HepG2 (cell line): ENCODE results near the gene C20orf96. TPM values are rescaled to one million over a fixed set of nuclear protein-coding genes. Genes with fewer than 3 reads are reported as not detected.

Experiments
- ATAC-seq: fragments of 200-7000 bp; cut with Tn5 transposase; 3 replicates; pipeline ENCODE4 v1.9.1; 2020; ENCODE audit warnings: mild to moderate bottlenecking, moderate library complexity
- BruUV-seq: library from RNA; stranded (reverse); fragments of 400-500 nt; replicated peaks from 2 replicates; lab custom pipeline; 2021; lab: Mats Ljungman, UMichigan
- CTCF ChIA-PET: fragments of 300-600 bp; formaldehyde crosslinking; extraction: SDS; loops from one replicate; lab custom pipeline; 2021; ENCODE audit warnings: low total read pairs, inconsistent platforms, low intra/inter-chr PET ratio; lab: Yijun Ruan, JAX
- POLR2A ChIA-PET: fragments of 350-600 bp; sonication (Branson Sonifier 250); formaldehyde crosslinking; loops from one replicate; lab custom pipeline; 2020; ENCODE audit warnings: antibody characterized with exemption, inconsistent platforms; lab: Yijun Ruan, JAX
- DNase-seq: peaks from one replicate; pipeline ENCODE4 v3.0.0-alpha.2; 2015; ENCODE audit warnings: low spot score
- FAIRE-seq: peaks from 3 replicates; lab custom pipeline; 2011; peaks lifted over from hg19 to GRCh38; lab: Jason Lieb, UNC
- H2AFZ ChIP-seq: one replicate; pipeline ENCODE4 v1.6.1; 2011; ENCODE audit warnings: low read length, inconsistent platforms
- H3K27ac ChIP-seq: fragments of 300-600 bp; 3 replicates; pipeline ENCODE4 v1.8.0; 2011; ENCODE audit warnings: mixed run types, mild to moderate bottlenecking, mixed read lengths, low read length, inconsistent platforms; ENCODE audit not compliant: insufficient read depth; ENCODE audit errors: extremely low read length
- H3K27me3 ChIP-seq, 2 experiments: fragments of 200-600 bp in 1 of 2; 2 replicates in 1 of 2; 3 replicates in 1 of 2; pipeline versions ENCODE4 v1.6.0 to v1.8.0; 2011; ENCODE audit warnings: low read length in 2 of 2, mild to moderate bottlenecking in 2 of 2, moderate library complexity in 2 of 2, inconsistent platforms in 1 of 2; ENCODE audit not compliant: insufficient read depth in 2 of 2, control insufficient read depth in 1 of 2
- H3K36me3 ChIP-seq, 2 experiments: fragments of 200-600 bp in 1 of 2; replicated peaks in 1 of 2; 2 replicates in 1 of 2; 3 replicates in 1 of 2; pipeline versions ENCODE4 v1.5.1 to v1.8.0; 2011; ENCODE audit warnings: low read length in 2 of 2, inconsistent platforms in 1 of 2; ENCODE audit not compliant: insufficient read depth in 2 of 2, control insufficient read depth in 1 of 2
- H3K4me1 ChIP-seq: 2 replicates; pipeline ENCODE4 v1.5.1; 2012; ENCODE audit warnings: low read length, inconsistent platforms; ENCODE audit not compliant: insufficient read depth
- H3K4me2 ChIP-seq: 2 replicates; pipeline ENCODE4 v1.6.0; 2011; ENCODE audit warnings: low read depth, low read length, inconsistent platforms
- H3K4me3 ChIP-seq, 3 experiments: fragments of 200-600 bp in 1 of 3; sonication (generic), shearing (Covaris generic) in 1 of 3; replicated peaks in 1 of 3; 2 replicates each; pipeline ENCODE4 v1.5.1; 2011 to 2016; ENCODE audit warnings: low read length in 3 of 3, inconsistent platforms in 2 of 3, low read depth in 2 of 3, mild to moderate bottlenecking in 2 of 3, control low read depth in 1 of 3, mixed read lengths in 1 of 3; ENCODE audit not compliant: insufficient read depth in 1 of 3
- H3K79me2 ChIP-seq: one replicate; pipeline ENCODE4 v1.6.1; 2011; ENCODE audit warnings: low read length, inconsistent platforms; ENCODE audit not compliant: insufficient read depth
- H3K9ac ChIP-seq: 2 replicates; pipeline ENCODE4 v1.6.0; 2011; ENCODE audit warnings: mild to moderate bottlenecking, low read depth, low read length, inconsistent platforms; ENCODE audit not compliant: insufficient read depth
- H3K9me3 ChIP-seq: 2 replicates; pipeline ENCODE4 v1.5.1; 2012; ENCODE audit warnings: mild to moderate bottlenecking, low read length
- H4K20me1 ChIP-seq: 2 replicates; pipeline ENCODE4 v1.6.0; 2011; ENCODE audit warnings: inconsistent platforms, mild to moderate bottlenecking, low read length, moderate library complexity; ENCODE audit not compliant: insufficient read depth
- AHR ChIP-seq: IDR thresholded peaks from 2 replicates; pipeline ENCODE4 v1.6.1; 2018; ENCODE audit warnings: missing genetic modification reagents, missing compliant biosample characterization
- CBX5 ChIP-seq: sonication (generic); formaldehyde crosslinking; IDR thresholded peaks from 2 replicates; pipeline ENCODE4 v1.4.0; 2020; ENCODE audit warnings: missing genetic modification reagents, borderline replicate concordance
- CHD4 ChIP-seq: fragments of 200-600 bp; sonication (generic); IDR thresholded peaks from 2 replicates; pipeline ENCODE4 v1.7.0; 2017; ENCODE audit warnings: mild to moderate bottlenecking, low read length, borderline replicate concordance
- POLR2AphosphoS2 ChIP-seq: IDR thresholded peaks from 2 replicates; pipeline ENCODE4 v1.6.1; 2011; ENCODE audit warnings: low read depth, low read length, improper control_type of control experiment
- POLR2AphosphoS5 ChIP-seq: IDR thresholded peaks from 2 replicates; pipeline ENCODE4 v1.6.1; 2012; ENCODE audit warnings: low read depth, low read length
- RAD51 ChIP-seq: fragments of 450-650 bp; IDR thresholded peaks from 2 replicates; pipeline ENCODE4 v1.6.1; 2016; ENCODE audit warnings: borderline replicate concordance
- TCF12 ChIP-seq, 2 experiments: fragments of 450-650 bp in 1 of 2; sonication (generic) in 1 of 2; formaldehyde crosslinking in 1 of 2; IDR thresholded peaks; 2 replicates each; pipeline versions ENCODE4 v1.6.1 to v1.8.0; 2017 to 2022; ENCODE audit warnings: antibody characterized with exemption in 1 of 2, mild to moderate bottlenecking in 1 of 2, missing genetic modification reagents in 1 of 2, moderate library complexity in 1 of 2
- ZNF235 ChIP-seq: sonication (generic); formaldehyde crosslinking; IDR thresholded peaks from 2 replicates; pipeline ENCODE4 v1.8.1; 2023; ENCODE audit warnings: mild to moderate bottlenecking, missing genetic modification reagents, borderline replicate concordance
- ZNF496 ChIP-seq: sonication (generic); formaldehyde crosslinking; IDR thresholded peaks from 2 replicates; pipeline ENCODE4 v1.8.1; 2023; ENCODE audit warnings: mild to moderate bottlenecking, moderate library complexity, missing genetic modification reagents; ENCODE audit not compliant: insufficient replicate concordance
- ZNF552 ChIP-seq: sonication (generic); formaldehyde crosslinking; IDR thresholded peaks from 2 replicates; pipeline ENCODE4 v1.9.0; 2022; ENCODE audit warnings: missing genetic modification reagents, mild to moderate bottlenecking, borderline replicate concordance
- ZNF720 ChIP-seq: sonication (generic); formaldehyde crosslinking; IDR thresholded peaks from 2 replicates; pipeline ENCODE4 v1.4.0; 2020; ENCODE audit warnings: missing genetic modification reagents
- ZSCAN12 ChIP-seq: sonication (generic); formaldehyde crosslinking; IDR thresholded peaks from 2 replicates; pipeline ENCODE4 v1.9.0; 2021; ENCODE audit warnings: mild to moderate bottlenecking, missing genetic modification reagents
- WGBS: methylation state at CpG from one replicate; pipeline ENCODE4 v1.1.6; 2017; ENCODE audit warnings: low lambda C conversion rate; 5-methylcytosine and 5-hydroxymethylcytosine counted together
- in situ Hi-C: cut with HindIII; loops from 2 replicates; pipeline ENCODE4 v1.10.0; 2017; ENCODE audit warnings: low pct_unique_long_range_greater_than_20kb; ENCODE audit not compliant: extremely low pct_ligation_motif_present
- intact Hi-C: fragments of 100-400 bp; cut with micrococcal nuclease; formaldehyde crosslinking; loops from one replicate; pipeline ENCODE4 v1.10.0; 2022; ENCODE audit not compliant: unreplicated experiment
- polyA plus RNA-seq, 8 experiments: library from polyadenylated mRNA; depleted of rRNA in 3 of 8; stranded (reverse) in 7 of 8; unstranded in 1 of 8; fragments of >200 nt; fragmentation: Illumina TruSeq in 4 of 8; extraction: Trizol in 4 of 8; gene quantifications; 2 replicates each; pipeline versions ENCODE4 v1.2.1 to v1.2.3, GENCODE V29; 2011 to 2016; ENCODE audit warnings: low read depth in 4 of 8, missing spikeins in 1 of 8, mixed read lengths in 1 of 8; ENCODE audit not compliant: insufficient read depth in 1 of 8
- total RNA-seq, 5 experiments: library from RNA; depleted of rRNA; stranded (reverse); fragments of >200 nt; fragmentation: Illumina TruSeq; extraction: Trizol; gene quantifications; 2 replicates each; pipeline ENCODE4 v1.2.3, GENCODE V29; 2016; ENCODE audit warnings: low read depth in 1 of 5
- TF ChIP-seq, protein P1 (sequence below): sonication (generic); formaldehyde crosslinking; IDR thresholded peaks from 2 replicates; pipeline ENCODE4 v1.4.0; 2020; ENCODE audit warnings: mild to moderate bottlenecking, low read depth, missing genetic modification reagents
- TF ChIP-seq, protein P2 (sequence below): sonication (generic); formaldehyde crosslinking; IDR thresholded peaks from 2 replicates; pipeline ENCODE4 v1.5.0; 2020; ENCODE audit warnings: mild to moderate bottlenecking, missing genetic modification reagents
- TF ChIP-seq, protein P3 (sequence below): IDR thresholded peaks from 2 replicates; pipeline ENCODE4 v1.6.1; 2012; ENCODE audit warnings: low read depth, low read length, improper control_type of control experiment

The C20orf96 gene
- total and polyA plus RNA-seq, 2 of the 13 experiments (the other 11 are each of a cell fraction or from before 2014, with no cell fraction given) = 3.8 to 20.6 TPM

DNA sequence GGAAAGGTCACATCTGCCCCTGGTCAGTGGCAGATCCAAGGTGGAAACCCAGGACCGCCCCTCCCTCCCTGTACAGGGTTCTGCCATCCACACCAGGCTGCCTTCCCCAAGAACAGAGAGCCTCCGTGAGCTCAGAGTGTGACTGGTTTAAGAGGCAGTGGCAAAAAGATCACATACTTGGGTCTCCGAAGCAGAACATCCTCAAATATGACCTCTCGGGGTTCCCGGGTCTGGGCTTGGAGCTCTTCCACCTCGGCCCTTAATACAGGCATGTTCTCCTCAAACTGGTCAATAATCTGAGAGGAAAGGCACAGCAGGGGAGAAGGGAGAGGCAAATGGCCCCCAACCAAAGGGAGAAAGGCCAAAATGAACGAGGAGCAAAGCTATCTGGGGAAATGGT is 14.8 kb downstream of the C20orf96 start:
- H3K79me2 ChIP-seq = no peaks in the 10 kb centered on the region
- H2AFZ ChIP-seq = no peak overlapping the region
- H3K9me3 ChIP-seq = no peaks in the 10 kb centered on the region
- H3K4me2 ChIP-seq = no peak overlapping the region
- DNase-seq = no peak
- peaks cover 28 to 42% of the 10 kb centered on the region in 2 experiments for H3K36me3 ChIP-seq
- no peak overlapping the region for H3K9ac ChIP-seq
- no peaks in the 10 kb centered on the region for H3K27me3 ChIP-seq
- no peak overlapping the region for H3K27ac ChIP-seq
- intact Hi-C loops = no loop called here
- BruUV-seq = no TSS peak
- no peak for FAIRE-seq
- no peaks in the 10 kb centered on the region for H3K4me1 ChIP-seq
- POLR2A ChIA-PET = no interaction called here
- TF ChIP-seq ZNF552 = no peak
- no peak for TF ChIP-seq POLR2AphosphoS2
- no peak for TF ChIP-seq CBX5 (CRISPR knock-in tag)
- no peak for TF ChIP-seq AHR (CRISPR knock-in tag)
- TF ChIP-seq ZSCAN12 = no peak
- TF ChIP-seq POLR2AphosphoS5 = no peak
- no peak for TF ChIP-seq RAD51
- TF ChIP-seq CHD4 = no peak
- TF ChIP-seq ZNF235 (CRISPR knock-in tag) = no peak
- no peak for TF ChIP-seq ZNF496 (CRISPR knock-in tag)
- TF ChIP-seq, protein P1, sequence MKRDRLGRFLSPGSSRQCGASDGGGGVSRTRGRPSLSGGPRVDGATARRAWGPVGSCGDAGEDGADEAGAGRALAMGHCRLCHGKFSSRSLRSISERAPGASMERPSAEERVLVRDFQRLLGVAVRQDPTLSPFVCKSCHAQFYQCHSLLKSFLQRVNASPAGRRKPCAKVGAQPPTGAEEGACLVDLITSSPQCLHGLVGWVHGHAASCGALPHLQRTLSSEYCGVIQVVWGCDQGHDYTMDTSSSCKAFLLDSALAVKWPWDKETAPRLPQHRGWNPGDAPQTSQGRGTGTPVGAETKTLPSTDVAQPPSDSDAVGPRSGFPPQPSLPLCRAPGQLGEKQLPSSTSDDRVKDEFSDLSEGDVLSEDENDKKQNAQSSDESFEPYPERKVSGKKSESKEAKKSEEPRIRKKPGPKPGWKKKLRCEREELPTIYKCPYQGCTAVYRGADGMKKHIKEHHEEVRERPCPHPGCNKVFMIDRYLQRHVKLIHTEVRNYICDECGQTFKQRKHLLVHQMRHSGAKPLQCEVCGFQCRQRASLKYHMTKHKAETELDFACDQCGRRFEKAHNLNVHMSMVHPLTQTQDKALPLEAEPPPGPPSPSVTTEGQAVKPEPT (CRISPR knock-in tag) = no peak
- no peak for TF ChIP-seq TCF12 (IDR thresholded peaks at IDR 0.05)
- no peak for TF ChIP-seq TCF12 (CRISPR knock-in tag; IDR thresholded peaks at IDR 0.05)
- TF ChIP-seq, protein P2, sequence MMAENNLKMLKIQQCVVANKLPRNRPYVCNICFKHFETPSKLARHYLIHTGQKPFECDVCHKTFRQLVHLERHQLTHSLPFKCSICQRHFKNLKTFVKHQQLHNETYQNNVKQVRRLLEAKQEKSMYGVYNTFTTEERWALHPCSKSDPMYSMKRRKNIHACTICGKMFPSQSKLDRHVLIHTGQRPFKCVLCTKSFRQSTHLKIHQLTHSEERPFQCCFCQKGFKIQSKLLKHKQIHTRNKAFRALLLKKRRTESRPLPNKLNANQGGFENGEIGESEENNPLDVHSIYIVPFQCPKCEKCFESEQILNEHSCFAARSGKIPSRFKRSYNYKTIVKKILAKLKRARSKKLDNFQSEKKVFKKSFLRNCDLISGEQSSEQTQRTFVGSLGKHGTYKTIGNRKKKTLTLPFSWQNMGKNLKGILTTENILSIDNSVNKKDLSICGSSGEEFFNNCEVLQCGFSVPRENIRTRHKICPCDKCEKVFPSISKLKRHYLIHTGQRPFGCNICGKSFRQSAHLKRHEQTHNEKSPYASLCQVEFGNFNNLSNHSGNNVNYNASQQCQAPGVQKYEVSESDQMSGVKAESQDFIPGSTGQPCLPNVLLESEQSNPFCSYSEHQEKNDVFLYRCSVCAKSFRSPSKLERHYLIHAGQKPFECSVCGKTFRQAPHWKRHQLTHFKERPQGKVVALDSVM (CRISPR knock-in tag) = no peak
- TF ChIP-seq ZNF720 (CRISPR knock-in tag) = no peak
- TF ChIP-seq, protein P3, sequence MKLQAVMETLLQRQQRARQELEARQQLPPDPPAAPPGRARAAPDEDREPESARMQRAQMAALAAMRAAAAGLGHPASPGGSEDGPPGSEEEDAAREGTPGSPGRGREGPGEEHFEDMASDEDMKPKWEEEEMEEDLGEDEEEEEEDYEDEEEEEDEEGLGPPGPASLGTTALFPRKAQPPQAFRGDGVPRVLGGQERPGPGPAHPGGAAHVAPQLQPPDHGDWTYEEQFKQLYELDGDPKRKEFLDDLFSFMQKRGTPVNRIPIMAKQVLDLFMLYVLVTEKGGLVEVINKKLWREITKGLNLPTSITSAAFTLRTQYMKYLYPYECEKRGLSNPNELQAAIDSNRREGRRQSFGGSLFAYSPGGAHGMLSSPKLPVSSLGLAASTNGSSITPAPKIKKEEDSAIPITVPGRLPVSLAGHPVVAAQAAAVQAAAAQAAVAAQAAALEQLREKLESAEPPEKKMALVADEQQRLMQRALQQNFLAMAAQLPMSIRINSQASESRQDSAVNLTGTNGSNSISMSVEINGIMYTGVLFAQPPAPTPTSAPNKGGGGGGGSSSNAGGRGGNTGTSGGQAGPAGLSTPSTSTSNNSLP = no peak
- TF ChIP-seq, all 625 proteins: peak for 0
- no peak overlapping the region for H3K4me3 ChIP-seq
- CTCF ChIA-PET = no interaction called here
- ATAC-seq = no peak
- 92% methylated on average over 7 of the region's 7 CpGs for WGBS
- no peaks in the 10 kb centered on the region for H4K20me1 ChIP-seq
- in situ Hi-C loops = no loop called here
